AG04450 (cell line): Measurements from ENCODE around the gene FLYWCH1. TPM values are rescaled to one million over a fixed set of nuclear protein-coding genes. Genes with fewer than 3 reads are reported as not detected.

Experiments
- CTCF ChIA-PET: fragments of 300-600, 350-600 bp; formaldehyde crosslinking; extraction: SDS; loops from one replicate; lab custom pipeline; 2022; ENCODE audit warnings: antibody characterized with exemption, inconsistent platforms; lab: Charles Lee
- POLR2A ChIA-PET: fragments of 350-600 bp; formaldehyde crosslinking; extraction: SDS; loops from one replicate; lab custom pipeline; 2021; ENCODE audit warnings: antibody characterized with exemption, inconsistent platforms; lab: Yijun Ruan, JAX
- DNase-seq: peaks from one replicate; pipeline ENCODE4 v3.0.0-alpha.2; 2011; ENCODE audit warnings: low read depth, low spot score
- H3K27ac ChIP-seq: one replicate; pipeline ENCODE4 v1.5.1; 2012; ENCODE audit warnings: low read depth, low read length, control low read depth
- H3K27me3 ChIP-seq: one replicate; pipeline ENCODE4 v1.6.0; 2012; ENCODE audit warnings: low read length; ENCODE audit not compliant: control insufficient read depth, insufficient read depth
- H3K4me3 ChIP-seq: 2 replicates; pipeline ENCODE4 v1.5.1; 2011; ENCODE audit warnings: mild to moderate bottlenecking, low read depth, low read length, control low read depth
- H3K9me3 ChIP-seq: 2 replicates; pipeline ENCODE4 v1.5.1; 2012; ENCODE audit warnings: low read length; ENCODE audit not compliant: control insufficient read depth, insufficient read depth
- polyA plus RNA-seq: library from polyadenylated mRNA; depleted of rRNA; stranded (reverse); fragments of >200 nt; gene quantifications from 2 replicates; pipeline ENCODE4 v1.2.3, GENCODE V29; 2011
- TF ChIP-seq, protein P1 (sequence below): IDR thresholded peaks from 2 replicates; pipeline ENCODE4 v1.5.1; 2011; ENCODE audit warnings: low read depth, low read length, control low read depth, inconsistent platforms

FLYWCH1 gene
- polyA plus RNA-seq, 1 experiment = 15.1 TPM

DNA sequence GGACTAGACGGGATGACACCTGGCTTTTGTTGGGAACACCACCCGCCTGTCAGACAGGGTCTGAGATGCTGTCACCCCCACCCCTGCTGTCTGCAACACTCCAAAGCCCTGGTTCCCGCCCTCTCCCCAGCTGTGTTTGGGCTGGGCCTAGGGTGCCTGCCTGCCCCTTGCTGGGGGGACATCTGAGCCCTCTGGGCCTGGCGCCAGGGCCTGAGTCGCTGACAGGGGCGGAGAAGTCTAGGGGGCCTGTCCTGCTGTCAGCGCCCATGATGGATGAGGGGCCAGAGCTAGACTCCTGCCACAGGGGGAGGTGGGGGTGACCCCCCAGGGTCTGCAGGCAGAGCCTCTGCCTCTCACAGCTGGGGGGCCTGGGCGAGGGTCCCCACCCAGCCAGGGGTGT lies 76.1 kb downstream of the FLYWCH1 start:
- ChIA-PET POLR2A (no interaction called here), CTCF (interaction anchor here (0.5 kb wide), 1 partner anchor 130 kb away, joined by 3 read pairs; no protein-coding TSS in a partner anchor)
- DNase-seq = no peak
- TF ChIP-seq, protein P1, sequence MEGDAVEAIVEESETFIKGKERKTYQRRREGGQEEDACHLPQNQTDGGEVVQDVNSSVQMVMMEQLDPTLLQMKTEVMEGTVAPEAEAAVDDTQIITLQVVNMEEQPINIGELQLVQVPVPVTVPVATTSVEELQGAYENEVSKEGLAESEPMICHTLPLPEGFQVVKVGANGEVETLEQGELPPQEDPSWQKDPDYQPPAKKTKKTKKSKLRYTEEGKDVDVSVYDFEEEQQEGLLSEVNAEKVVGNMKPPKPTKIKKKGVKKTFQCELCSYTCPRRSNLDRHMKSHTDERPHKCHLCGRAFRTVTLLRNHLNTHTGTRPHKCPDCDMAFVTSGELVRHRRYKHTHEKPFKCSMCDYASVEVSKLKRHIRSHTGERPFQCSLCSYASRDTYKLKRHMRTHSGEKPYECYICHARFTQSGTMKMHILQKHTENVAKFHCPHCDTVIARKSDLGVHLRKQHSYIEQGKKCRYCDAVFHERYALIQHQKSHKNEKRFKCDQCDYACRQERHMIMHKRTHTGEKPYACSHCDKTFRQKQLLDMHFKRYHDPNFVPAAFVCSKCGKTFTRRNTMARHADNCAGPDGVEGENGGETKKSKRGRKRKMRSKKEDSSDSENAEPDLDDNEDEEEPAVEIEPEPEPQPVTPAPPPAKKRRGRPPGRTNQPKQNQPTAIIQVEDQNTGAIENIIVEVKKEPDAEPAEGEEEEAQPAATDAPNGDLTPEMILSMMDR = no peak
- no peak overlapping the region for H3K27ac ChIP-seq
- no peaks in the 10 kb centered on the region for H3K9me3 ChIP-seq
- H3K27me3 ChIP-seq = peaks cover 20% of the 10 kb centered on the region
- H3K4me3 ChIP-seq = no peak overlapping the region

DNA sequence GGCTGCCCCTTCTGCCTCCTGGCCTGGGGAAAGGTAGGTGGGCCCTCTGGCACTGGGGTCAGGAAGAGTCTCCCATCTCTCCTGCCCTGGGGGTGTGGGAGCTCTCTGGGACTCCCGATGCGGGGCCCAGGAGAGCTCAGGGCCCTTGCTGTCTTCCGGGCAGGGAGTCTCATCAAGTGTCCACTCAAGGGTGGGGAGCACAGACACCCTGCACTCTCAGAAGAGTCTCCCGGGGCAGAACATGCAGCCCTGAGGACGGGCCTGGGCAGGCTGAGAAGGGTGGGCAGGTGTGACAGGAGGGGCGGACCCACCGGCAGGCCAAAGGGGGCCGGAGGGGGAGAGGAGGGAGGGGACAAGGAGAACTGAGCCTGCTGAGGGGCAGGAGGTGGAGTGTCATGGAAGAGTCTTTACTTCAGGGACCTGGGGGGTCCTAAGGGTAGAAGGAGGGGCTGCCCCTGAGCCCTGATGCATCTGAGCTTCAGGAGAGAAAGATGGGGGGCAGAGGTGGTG lies 76.9 kb downstream of the FLYWCH1 start:
- Histone ChIP-seq H3K9me3 (no peaks in the 10 kb centered on the region), H3K27me3 (peaks cover 20% of the 10 kb centered on the region), H3K4me3 (no peak overlapping the region), H3K27ac (no peak overlapping the region)
- DNase-seq = no peak
- ChIA-PET POLR2A (no interaction called here), CTCF (no interaction called here)
- TF ChIP-seq, protein P1 = no peak

DNA sequence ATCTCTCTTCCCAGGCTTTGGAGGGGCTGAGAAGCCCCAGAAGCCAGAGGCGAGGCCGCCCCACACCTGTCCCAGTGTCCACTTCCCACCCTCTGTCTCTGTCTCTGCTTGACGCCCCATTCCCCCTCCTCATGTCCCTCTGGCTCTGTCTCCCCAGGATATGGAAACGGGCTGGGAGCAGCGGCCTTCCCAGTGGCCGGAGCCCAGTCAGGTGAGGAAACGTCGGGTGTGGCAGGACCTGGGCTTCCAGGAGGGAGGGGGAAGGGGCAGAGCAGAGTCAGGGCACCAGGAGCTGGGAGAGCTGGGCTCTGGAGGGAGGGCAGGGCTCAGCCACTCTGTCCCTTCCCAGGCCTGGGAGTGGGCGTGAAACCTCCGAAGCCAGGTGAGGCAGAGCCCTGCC lies 79.2 kb downstream of the FLYWCH1 start:
- no peak overlapping the region for H3K27ac ChIP-seq
- ChIA-PET POLR2A (no interaction called here), CTCF (no interaction called here)
- DNase-seq = no peak
- peaks cover 20% of the 10 kb centered on the region for H3K27me3 ChIP-seq
- H3K4me3 ChIP-seq = no peak overlapping the region
- H3K9me3 ChIP-seq = no peaks in the 10 kb centered on the region
- TF ChIP-seq, protein P1 = no peak

DNA sequence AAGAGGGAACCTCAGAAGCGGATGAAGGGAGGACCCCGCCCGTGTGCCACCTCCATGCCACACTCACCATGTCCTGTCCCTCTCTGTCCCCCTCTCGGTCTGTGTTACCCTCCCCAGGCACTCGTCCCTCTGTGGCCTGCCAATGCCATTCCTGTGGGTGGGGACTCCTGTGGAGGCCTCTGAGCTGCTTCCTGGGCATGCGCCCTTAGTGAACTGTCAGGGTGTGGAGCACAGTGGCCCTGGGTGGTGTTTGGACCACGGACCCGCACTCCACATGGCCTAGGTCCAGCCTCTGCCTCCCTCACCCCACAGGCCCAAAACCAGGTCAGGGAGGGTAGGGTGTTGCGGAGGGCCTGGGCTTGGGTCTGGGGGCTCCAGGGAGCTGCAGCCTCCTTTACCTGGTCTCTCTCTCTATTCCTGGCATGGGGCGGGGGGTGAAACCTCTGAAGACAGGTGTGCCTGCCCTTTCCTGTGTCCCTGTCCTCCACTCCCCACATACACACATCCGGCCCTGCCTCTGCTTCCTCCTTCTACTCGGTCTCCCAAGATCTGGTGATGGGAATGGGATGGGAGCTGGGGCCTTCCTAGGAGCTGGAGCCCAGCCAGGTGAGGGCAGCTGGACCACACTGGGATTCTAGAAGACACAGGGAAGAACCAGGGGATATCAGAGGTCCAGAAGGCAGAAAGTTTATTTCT lies 80.0 kb downstream of the FLYWCH1 start:
- Histone ChIP-seq H3K9me3 (no peaks in the 10 kb centered on the region; the same call in 1 of the 2 replicates), H3K4me3 (no peak overlapping the region), H3K27me3 (peaks cover 24% of the 10 kb centered on the region), H3K27ac (no peak overlapping the region)
- no peak for DNase-seq
- TF ChIP-seq, protein P1 = no peak
- ChIA-PET POLR2A (no interaction called here), CTCF (no interaction called here)

DNA sequence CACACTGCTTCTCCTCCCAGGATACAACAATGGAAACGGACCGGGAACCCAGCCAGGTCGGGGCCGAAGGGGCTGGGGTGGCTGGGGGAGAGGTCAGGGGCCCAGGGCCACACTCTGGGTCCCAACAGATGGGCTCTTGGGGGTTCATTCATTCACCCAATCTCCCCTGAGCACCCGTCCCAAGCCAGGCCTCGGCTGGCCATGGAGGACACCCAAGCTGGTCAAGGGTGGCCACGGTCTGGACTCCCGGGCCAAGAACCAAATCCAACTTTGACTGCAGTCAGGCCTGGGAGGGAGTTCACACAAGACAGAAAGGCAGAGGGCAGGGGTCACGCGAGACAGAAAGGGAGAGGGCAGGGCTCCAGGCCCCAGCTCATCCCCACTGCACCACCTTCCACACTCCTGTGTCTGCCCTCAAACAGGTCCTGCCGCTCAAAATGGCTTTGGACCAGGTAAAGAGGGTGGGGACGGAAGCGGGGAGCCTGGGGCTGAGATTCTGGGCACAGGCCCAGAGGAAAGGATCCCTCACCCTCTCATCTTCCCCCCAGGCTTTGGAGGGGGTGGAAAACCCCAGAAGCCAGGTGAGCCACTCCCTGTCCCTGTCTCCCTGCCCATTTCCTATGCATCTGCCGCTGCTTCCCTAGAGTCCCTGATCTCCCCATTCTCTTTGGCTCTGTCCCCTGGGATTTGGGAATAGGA lies 80.8 kb downstream of the FLYWCH1 start:
- DNase-seq = no peak
- Histone ChIP-seq H3K27me3 (peaks cover 29% of the 10 kb centered on the region), H3K4me3 (no peak overlapping the region), H3K27ac (no peak overlapping the region), H3K9me3 (no peaks in the 10 kb centered on the region; the same call in 1 of the 2 replicates)
- TF ChIP-seq, protein P1 = no peak
- CTCF ChIA-PET = no interaction called here
- POLR2A ChIA-PET = no interaction called here
